HEK293T (cell line): Measurements from ENCODE around the gene MRPL14.

Experiments
- CTCF ChIA-PET: fragments of 350-600 bp; formaldehyde crosslinking; extraction: SDS; loops from one replicate; lab custom pipeline; 2021; ENCODE audit warnings: antibody characterized with exemption, inconsistent platforms; lab: Yijun Ruan, JAX
- POLR2A ChIA-PET: fragments of 350-600 bp; formaldehyde crosslinking; extraction: SDS; loops from one replicate; lab custom pipeline; 2020; ENCODE audit warnings: antibody characterized with exemption, inconsistent platforms; lab: Yijun Ruan, JAX
- DNase-seq: peaks from one replicate; pipeline ENCODE4 v3.0.0; 2012; ENCODE audit warnings: mixed read lengths; ENCODE audit errors: extremely low spot score
- ARNT ChIP-seq: fragments of 450-650 bp; IDR thresholded peaks from 2 replicates; pipeline ENCODE4 v1.6.1; 2017; ENCODE audit warnings: mild to moderate bottlenecking
- BHLHE40 ChIP-seq: fragments of 450-650 bp; IDR thresholded peaks from 2 replicates; pipeline ENCODE4 v1.6.1; 2016; ENCODE audit warnings: mild to moderate bottlenecking, moderate library complexity, borderline replicate concordance
- CTBP1 ChIP-seq: fragments of 450-650 bp; IDR thresholded peaks from 2 replicates; pipeline ENCODE4 v1.6.1; 2016; ENCODE audit warnings: borderline replicate concordance
- ELF4 ChIP-seq: fragments of 450-650 bp; IDR thresholded peaks from 2 replicates; pipeline ENCODE4 v1.6.1; 2017; ENCODE audit warnings: antibody characterized with exemption
- FOXA1 ChIP-seq: fragments of 450-650 bp; IDR thresholded peaks from 2 replicates; pipeline ENCODE4 v1.6.1; 2016; ENCODE audit warnings: mild to moderate bottlenecking
- FOXK2 ChIP-seq: fragments of 450-650 bp; IDR thresholded peaks from 2 replicates; pipeline ENCODE4 v1.6.1; 2016; ENCODE audit warnings: mild to moderate bottlenecking
- FOXM1 ChIP-seq: fragments of 450-650 bp; IDR thresholded peaks from 2 replicates; pipeline ENCODE4 v1.6.1; 2017; ENCODE audit warnings: mild to moderate bottlenecking, borderline replicate concordance
- HDGF ChIP-seq: fragments of 450-650 bp; IDR thresholded peaks from 2 replicates; pipeline ENCODE4 v1.6.1; 2017; ENCODE audit warnings: antibody characterized with exemption, borderline replicate concordance
- L3MBTL2 ChIP-seq: fragments of 450-650 bp; conservative IDR thresholded peaks from 2 replicates; pipeline ENCODE4 v1.6.1; 2016; ENCODE audit warnings: mild to moderate bottlenecking
- LEF1 ChIP-seq: fragments of 450-650 bp; IDR thresholded peaks from 2 replicates; pipeline ENCODE4 v1.6.1; 2017; ENCODE audit warnings: mild to moderate bottlenecking, borderline replicate concordance
- NFRKB ChIP-seq: fragments of 450-650 bp; IDR thresholded peaks from 2 replicates; pipeline ENCODE4 v1.6.1; 2016; ENCODE audit warnings: mild to moderate bottlenecking, moderate library complexity
- SP1 ChIP-seq: fragments of 450-650 bp; IDR thresholded peaks from 2 replicates; pipeline ENCODE4 v1.6.1; 2017
- SUZ12 ChIP-seq: fragments of 450-650 bp; IDR thresholded peaks from 2 replicates; pipeline ENCODE4 v1.6.1; 2016; ENCODE audit warnings: mild to moderate bottlenecking
- TARDBP ChIP-seq: fragments of 450-650 bp; IDR thresholded peaks from 2 replicates; pipeline ENCODE4 v1.6.1; 2016
- ZNF384 ChIP-seq: fragments of 450-650 bp; IDR thresholded peaks from 2 replicates; pipeline ENCODE4 v1.6.1; 2016
- TF ChIP-seq, protein P1 (sequence below): fragments of 450-650 bp; IDR thresholded peaks from 2 replicates; pipeline ENCODE4 v1.6.1; 2016

The MRPL14 gene

DNA sequence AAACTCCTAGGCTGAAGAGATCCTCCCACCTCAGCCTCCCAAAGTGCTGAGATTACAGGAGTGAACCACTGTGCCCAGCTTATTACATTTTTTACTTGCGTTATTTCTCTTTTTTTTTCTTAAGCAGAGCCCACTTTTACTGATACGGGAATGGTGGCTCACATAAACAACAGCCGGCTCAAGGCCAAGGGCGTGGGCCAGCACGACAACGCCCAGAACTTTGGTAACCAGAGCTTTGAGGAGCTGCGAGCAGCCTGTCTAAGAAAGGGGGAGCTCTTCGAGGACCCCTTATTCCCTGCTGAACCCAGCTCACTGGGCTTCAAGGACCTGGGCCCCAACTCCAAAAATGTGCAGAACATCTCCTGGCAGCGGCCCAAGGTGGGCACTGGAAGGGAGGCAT lies 41.9 kb upstream of the MRPL14 start:
- no peak for DNase-seq
- CTCF ChIA-PET = interaction anchor here (0.7 to 1.2 kb wide), 3 partner anchors 68 to 144 kb away, joined by 3 to 5 read pairs (median 3); partner anchors contain the start of gene AARS2
- POLR2A ChIA-PET = interaction anchor here (1.1 to 1.6 kb wide), 3 partner anchors 50 to 77 kb away, joined by 4 to 7 read pairs (median 5); partner anchors contain the start of gene HSP90AB1
- TF ChIP-seq FOXM1 (no peak), FOXA1 (no peak), ELF4 (no peak), CTBP1 (no peak), L3MBTL2 (no peak), ZNF384 (no peak), BHLHE40 (no peak), TARDBP (no peak), NFRKB (no peak), HDGF (no peak), SP1 (no peak)

DNA sequence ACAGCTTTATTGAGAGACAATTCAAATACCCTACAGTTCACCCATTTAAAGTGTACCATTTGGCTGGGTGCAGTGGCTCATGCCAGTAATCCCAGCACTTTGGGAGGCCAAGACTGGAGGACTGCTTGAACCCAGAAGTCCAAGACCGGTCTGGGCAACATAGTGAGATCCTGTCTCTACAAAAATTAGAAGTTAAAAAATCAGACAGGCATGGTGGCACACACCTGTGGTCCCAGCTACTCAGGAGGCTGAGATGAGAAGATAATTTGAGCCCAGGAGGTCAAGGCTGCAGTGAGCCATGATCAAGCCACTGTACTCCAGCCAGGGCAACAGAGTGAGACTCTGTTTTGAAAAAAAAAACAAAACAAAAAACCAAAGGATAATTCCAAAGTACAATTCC lies 40.3 kb upstream of the MRPL14 start:
- no peak for DNase-seq
- ChIA-PET CTCF (no interaction called here), POLR2A (no interaction called here)
- TF ChIP-seq NFRKB (no peak), ARNT (no peak), SP1 (no peak), TARDBP (no peak), FOXA1 (no peak), CTBP1 (no peak), FOXM1 (no peak), LEF1 (no peak), ZNF384 (no peak), HDGF (no peak), ELF4 (no peak), L3MBTL2 (no peak)
- TF ChIP-seq, protein P1, sequence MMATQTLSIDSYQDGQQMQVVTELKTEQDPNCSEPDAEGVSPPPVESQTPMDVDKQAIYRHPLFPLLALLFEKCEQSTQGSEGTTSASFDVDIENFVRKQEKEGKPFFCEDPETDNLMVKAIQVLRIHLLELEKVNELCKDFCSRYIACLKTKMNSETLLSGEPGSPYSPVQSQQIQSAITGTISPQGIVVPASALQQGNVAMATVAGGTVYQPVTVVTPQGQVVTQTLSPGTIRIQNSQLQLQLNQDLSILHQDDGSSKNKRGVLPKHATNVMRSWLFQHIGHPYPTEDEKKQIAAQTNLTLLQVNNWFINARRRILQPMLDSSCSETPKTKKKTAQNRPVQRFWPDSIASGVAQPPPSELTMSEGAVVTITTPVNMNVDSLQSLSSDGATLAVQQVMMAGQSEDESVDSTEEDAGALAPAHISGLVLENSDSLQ = no peak

DNA sequence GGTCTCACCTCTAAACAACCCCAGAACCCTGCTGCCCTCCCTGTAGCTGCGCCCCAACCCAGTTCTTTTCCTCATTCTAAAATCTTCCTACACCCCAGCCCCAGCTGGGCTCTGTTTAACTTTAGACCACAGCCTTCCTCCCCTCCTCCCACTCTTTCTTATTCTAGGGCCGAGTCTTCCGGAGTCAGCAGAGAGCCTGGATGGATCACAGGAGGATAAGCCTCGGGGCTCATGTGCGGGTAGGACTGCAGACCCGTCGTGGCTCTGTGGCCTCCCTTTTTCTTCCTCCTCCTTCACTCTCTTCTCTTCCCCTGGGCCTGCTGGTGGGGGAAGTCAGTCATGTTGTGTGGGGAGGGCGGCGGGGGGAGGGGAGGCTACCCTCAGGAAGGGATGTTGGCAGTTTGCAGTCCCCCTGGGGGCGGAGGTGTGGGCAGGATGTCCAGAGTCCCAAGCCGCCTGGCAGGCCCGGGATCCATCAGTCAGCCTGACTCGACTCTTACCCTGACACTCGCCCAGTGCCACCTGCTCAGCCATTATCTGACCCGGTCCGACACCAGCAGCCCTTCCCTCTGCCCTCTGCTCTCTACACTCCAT lies 39.4 kb upstream of the MRPL14 start:
- no peak for DNase-seq
- ChIA-PET POLR2A (no interaction called here), CTCF (no interaction called here)
- TF ChIP-seq, protein P1 = no peak

DNA sequence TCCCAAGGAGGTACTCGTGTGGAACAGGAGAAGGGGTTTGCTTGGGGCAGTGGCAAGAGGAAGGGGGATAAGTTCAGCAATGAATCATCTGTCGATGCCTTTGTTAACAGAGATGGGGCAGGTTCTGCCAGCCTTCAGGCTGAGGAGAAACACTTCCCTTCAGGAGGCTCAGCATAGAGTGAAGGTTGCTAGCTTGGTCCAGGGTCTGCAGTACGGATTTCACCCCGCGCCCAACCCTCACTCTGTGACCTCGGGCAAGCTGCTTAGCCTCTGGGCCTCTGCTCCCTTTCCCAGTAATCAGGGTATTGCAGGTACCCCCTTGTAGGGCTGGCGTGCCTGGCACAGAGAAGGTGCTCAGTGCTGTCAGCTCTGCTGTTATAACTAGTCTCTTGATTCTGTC lies 38.9 kb upstream of the MRPL14 start:
- CTCF ChIA-PET = no interaction called here
- POLR2A ChIA-PET = no interaction called here
- no peak for DNase-seq
- TF ChIP-seq CTBP1 = no peak
- no peak for TF ChIP-seq FOXM1
- no peak for TF ChIP-seq SP1
- no peak for TF ChIP-seq NFRKB
- TF ChIP-seq TARDBP = no peak
- TF ChIP-seq ELF4 = no peak
- no peak for TF ChIP-seq LEF1
- TF ChIP-seq ARNT = no peak
- no peak for TF ChIP-seq FOXA1
- no peak for TF ChIP-seq SUZ12
- TF ChIP-seq BHLHE40 = no peak
- TF ChIP-seq HDGF = no peak
- TF ChIP-seq L3MBTL2 = no peak
- TF ChIP-seq, protein P1 = no peak
- TF ChIP-seq ZNF384 = no peak

DNA sequence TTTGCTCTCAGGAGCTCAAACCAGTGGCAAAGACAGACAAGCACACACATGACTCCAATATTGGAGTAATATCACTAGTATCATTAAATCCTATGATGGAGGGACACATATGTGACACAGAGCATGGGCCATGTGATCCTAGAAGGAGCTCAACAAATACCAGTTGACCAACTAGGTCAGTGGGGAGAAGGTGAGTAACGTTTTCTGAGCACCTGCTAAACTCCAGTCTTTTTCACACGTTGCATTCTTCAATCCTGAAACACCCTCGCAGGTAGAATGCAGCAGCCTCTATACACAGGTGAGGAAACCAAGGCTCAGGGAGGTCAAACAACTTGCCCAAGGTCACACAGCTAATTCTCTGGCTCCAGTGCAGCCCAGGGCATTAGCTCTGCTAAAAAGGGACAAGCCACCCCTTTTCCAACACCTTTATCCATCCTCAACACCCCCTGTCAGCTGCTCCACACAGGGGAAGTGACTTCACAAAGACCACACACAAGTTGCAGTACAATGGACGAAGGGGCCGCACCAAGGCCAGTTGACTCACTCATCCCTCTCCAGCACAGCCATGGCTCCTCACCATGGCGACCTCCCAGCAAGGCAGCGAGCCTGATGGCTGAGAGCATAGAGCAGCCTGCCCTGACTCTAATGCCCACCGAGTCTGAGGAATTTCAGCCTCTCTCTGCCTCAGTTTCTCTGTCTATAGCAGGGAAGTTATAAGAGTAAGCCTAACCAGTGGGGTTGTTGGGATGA lies 35.8 kb upstream of the MRPL14 start:
- no peak for DNase-seq
- ChIA-PET CTCF (interaction anchor here (0.6 to 3.3 kb wide), 3 partner anchors 10 to 92 kb away, joined by 3 to 21 read pairs (median 3); no protein-coding TSS in a partner anchor), POLR2A (interaction anchor here (1.6 to 3.0 kb wide), 2 partner anchors 60 to 84 kb away, joined by 3 to 16 read pairs; partner anchors contain the start of genes HSP90AB1 and SLC29A1)
- TF ChIP-seq L3MBTL2 (no peak), FOXK2 (no peak), FOXA1 (no peak), HDGF (no peak)

DNA sequence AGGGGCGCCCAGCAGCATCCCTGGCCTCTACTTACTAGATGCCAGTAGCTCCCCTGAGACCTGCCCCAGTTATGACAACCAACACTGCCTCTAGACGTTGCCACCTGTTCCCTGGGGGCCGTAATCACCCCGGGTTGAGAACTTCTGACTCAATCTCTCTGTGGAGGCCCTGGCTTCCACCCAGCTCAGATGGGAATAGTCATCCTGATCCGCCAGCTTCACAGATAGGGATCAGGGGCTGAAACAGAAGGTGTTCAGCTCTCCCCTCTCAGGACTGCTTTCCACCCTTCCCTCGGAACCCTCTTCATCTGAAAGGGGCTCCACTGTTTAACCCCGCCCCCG lies 34.7 kb upstream of the MRPL14 start:
- ChIA-PET POLR2A (interaction anchor here (1.6 to 3.0 kb wide), 2 partner anchors 61 to 85 kb away, joined by 3 to 16 read pairs; partner anchors contain the start of genes HSP90AB1 and SLC29A1), CTCF (interaction anchor here (1.0 to 3.3 kb wide), 4 partner anchors 8 to 93 kb away, joined by 3 to 21 read pairs (median 4); no protein-coding TSS in a partner anchor)
- TF ChIP-seq BHLHE40 (no peak), TARDBP (no peak)
- DNase-seq = no peak
